Measurements from ENCODE around the gene CDH13.
A peak's percentile ranks its signal among the peaks of the same experiment; 100 is the strongest.

The CDH13 gene

GRCh38 chr16:83587201-83587600, 960.4 kb downstream of the CDH13 start:
- no peaks in the 10 kb centered on the region for H3K9me3 ChIP-seq (ENCODE audit: control insufficient read depth, low read length)
- no peak for DNase-seq (ENCODE audit: low read depth)
- H3K4me3 ChIP-seq (ENCODE audit: low read length), result no peak overlapping the region
- no peaks in the 10 kb centered on the region for H3K4me1 ChIP-seq (ENCODE audit: control insufficient read depth, insufficient read depth, low read length)
- peaks cover 4% of the 10 kb centered on the region for H3K27me3 ChIP-seq (replicated peaks; ENCODE audit: control insufficient read depth, insufficient read depth, low read length)
- H3K9ac ChIP-seq (ENCODE audit: low read length), result no peak overlapping the region
- no peaks in the 10 kb centered on the region for H3K36me3 ChIP-seq (ENCODE audit: control insufficient read depth, insufficient read depth, low read length, severe bottlenecking)

DNA sequence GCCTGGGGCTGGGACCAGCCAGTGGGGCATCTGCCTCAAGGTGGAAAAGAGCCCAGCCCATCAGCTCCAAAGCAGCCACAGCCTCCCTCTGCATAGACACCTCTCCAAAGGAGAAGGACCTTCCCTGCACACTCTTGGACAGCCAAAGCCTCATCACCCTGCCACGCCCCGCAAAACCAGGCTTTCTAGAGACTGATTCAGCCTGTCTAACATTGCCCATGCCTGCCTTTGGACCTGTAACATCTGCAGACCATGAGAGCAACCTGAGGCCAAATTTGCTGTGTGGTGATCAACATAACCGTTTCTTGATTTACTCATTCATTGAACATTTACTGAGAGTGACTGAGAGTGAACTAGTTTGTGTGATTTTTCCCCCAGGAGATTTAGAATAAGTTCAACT, 961.3 kb downstream of the CDH13 start:
- Histone ChIP-seq H3K36me3 (ENCODE audit: control insufficient read depth, insufficient read depth, low read length, severe bottlenecking) (no peaks in the 10 kb centered on the region), H3K27me3 (replicated peaks; ENCODE audit: control insufficient read depth, insufficient read depth, low read length) (peaks cover 4% of the 10 kb centered on the region), H3K9me3 (ENCODE audit: control insufficient read depth, low read length) (no peaks in the 10 kb centered on the region), H3K9ac (ENCODE audit: low read length) (no peak overlapping the region), H3K4me1 (ENCODE audit: control insufficient read depth, insufficient read depth, low read length) (no peaks in the 10 kb centered on the region), H3K4me3 (ENCODE audit: low read length) (no peak overlapping the region)
- no peak for DNase-seq (ENCODE audit: low read depth)

DNA sequence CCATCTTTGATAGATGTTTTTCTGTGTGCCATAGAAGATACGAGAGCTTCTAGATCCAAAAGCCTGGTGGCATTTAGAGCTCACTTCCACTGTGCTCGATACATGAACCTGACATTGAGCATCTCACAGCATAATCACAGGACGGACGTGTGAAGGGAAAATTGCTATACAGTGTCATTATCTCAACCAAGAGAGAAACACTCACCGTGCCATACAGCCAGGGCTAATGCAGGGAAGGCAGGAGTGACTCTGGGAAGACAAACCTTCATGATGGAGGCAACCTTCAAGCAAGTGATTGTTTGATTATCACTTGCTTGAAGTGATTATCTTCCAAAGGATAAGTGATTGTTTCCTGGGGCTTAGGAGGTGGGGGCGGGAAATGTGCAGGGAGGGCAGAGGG, 962.8 kb downstream of the CDH13 start:
- Histone ChIP-seq H3K36me3 (ENCODE audit: control insufficient read depth, insufficient read depth, low read length, severe bottlenecking) (no peaks in the 10 kb centered on the region), H3K9me3 (ENCODE audit: control insufficient read depth, low read length) (no peaks in the 10 kb centered on the region), H3K9ac (ENCODE audit: low read length) (no peak overlapping the region), H3K4me1 (ENCODE audit: control insufficient read depth, insufficient read depth, low read length) (no peaks in the 10 kb centered on the region), H3K4me3 (ENCODE audit: low read length) (no peak overlapping the region), H3K27me3 (replicated peaks; ENCODE audit: control insufficient read depth, insufficient read depth, low read length) (peaks cover 4% of the 10 kb centered on the region)
- no peak for DNase-seq (ENCODE audit: low read depth)

DNA sequence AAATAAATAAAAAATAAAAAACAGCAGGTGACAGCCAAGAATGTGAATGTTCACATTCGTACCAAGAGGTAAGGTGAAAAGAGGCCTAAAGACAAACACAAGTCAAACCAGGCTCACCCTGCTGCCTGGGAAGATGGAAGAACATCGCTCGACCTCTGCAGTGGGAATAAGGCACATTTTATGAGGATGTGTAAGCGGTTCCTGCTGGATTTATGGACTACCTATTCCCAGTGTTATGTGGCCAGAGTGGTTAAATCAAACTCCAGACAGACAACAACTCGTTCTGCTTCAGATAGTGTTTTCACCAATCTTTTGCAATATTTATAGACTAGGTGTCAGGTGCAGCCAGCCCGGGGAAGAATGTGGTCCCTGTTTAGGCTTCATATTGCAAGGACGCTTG, 966.0 kb downstream of the CDH13 start:
- Histone ChIP-seq H3K4me1 (ENCODE audit: control insufficient read depth, insufficient read depth, low read length) (no peaks in the 10 kb centered on the region), H3K9ac (ENCODE audit: low read length) (no peak overlapping the region), H3K36me3 (ENCODE audit: control insufficient read depth, insufficient read depth, low read length, severe bottlenecking) (no peaks in the 10 kb centered on the region), H3K4me3 (ENCODE audit: low read length) (no peak overlapping the region), H3K27me3 (replicated peaks; ENCODE audit: control insufficient read depth, insufficient read depth, low read length) (peaks cover 5% of the 10 kb centered on the region), H3K9me3 (ENCODE audit: control insufficient read depth, low read length) (no peaks in the 10 kb centered on the region)
- DNase-seq (ENCODE audit: low read depth), result no peak

- Histone ChIP-seq H3K36me3 (ENCODE audit: control insufficient read depth, insufficient read depth, low read length, severe bottlenecking) (no peaks in the 10 kb centered on the region), H3K9me3 (ENCODE audit: control insufficient read depth, low read length) (no peaks in the 10 kb centered on the region), H3K27me3 (replicated peaks; ENCODE audit: control insufficient read depth, insufficient read depth, low read length) (peaks cover 5% of the 10 kb centered on the region), H3K9ac (ENCODE audit: low read length) (no peak overlapping the region), H3K4me3 (ENCODE audit: low read length) (no peak overlapping the region), H3K4me1 (ENCODE audit: control insufficient read depth, insufficient read depth, low read length) (no peaks in the 10 kb centered on the region)
- no peak for DNase-seq (ENCODE audit: low read depth)
Measured at GRCh38 chr16:83599789-83600462, 973.2 kb downstream of the CDH13 start.

GRCh38 chr16:83602761-83603722, 976.3 kb downstream of the CDH13 start:
- H3K27me3 ChIP-seq (replicated peaks; ENCODE audit: control insufficient read depth, insufficient read depth, low read length), result no peaks in the 10 kb centered on the region
- H3K9ac ChIP-seq (ENCODE audit: low read length), result no peak overlapping the region
- DNase-seq (ENCODE audit: low read depth), result no peak
- H3K4me3 ChIP-seq (ENCODE audit: low read length), result no peak overlapping the region
- no peaks in the 10 kb centered on the region for H3K36me3 ChIP-seq (ENCODE audit: control insufficient read depth, insufficient read depth, low read length, severe bottlenecking)
- no peaks in the 10 kb centered on the region for H3K4me1 ChIP-seq (ENCODE audit: control insufficient read depth, insufficient read depth, low read length)
- no peaks in the 10 kb centered on the region for H3K9me3 ChIP-seq (ENCODE audit: control insufficient read depth, low read length)

GRCh38 chr16:83603723-83604570, 977.2 kb downstream of the CDH13 start:
- Histone ChIP-seq H3K4me1 (ENCODE audit: control insufficient read depth, insufficient read depth, low read length) (no peaks in the 10 kb centered on the region), H3K9me3 (ENCODE audit: control insufficient read depth, low read length) (no peaks in the 10 kb centered on the region), H3K4me3 (ENCODE audit: low read length) (no peak overlapping the region), H3K27me3 (replicated peaks; ENCODE audit: control insufficient read depth, insufficient read depth, low read length) (no peaks in the 10 kb centered on the region), H3K36me3 (ENCODE audit: control insufficient read depth, insufficient read depth, low read length, severe bottlenecking) (no peaks in the 10 kb centered on the region), H3K9ac (ENCODE audit: low read length) (no peak overlapping the region)
- no peak for DNase-seq (ENCODE audit: low read depth)

DNA sequence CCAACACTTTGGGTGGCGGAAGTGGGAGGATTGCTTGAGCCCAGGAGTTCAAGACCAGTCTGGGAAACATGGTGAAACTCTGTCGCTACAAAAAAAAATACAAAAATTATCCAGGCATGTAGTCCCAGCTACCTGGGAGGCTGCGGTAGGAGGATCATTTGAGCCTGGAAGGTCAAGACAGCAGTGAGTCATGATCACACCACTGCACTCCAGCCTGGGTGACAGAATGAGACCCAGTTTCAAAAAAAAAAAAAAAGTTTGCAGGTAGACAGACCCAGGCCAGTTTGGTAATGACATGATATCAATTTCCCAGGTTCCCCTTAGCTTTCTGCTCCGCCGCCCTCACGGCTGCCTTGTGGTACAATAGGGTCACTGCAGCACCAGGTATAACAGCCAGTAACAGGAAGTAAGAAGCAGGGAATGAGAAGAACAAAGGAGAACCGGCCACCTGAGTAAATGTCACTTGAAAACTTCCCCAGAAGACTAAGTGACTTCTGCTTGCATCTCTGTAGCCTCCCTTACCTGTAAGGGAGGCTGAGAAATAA, 979.8 kb downstream of the CDH13 start:
- Histone ChIP-seq H3K27me3 (replicated peaks; ENCODE audit: control insufficient read depth, insufficient read depth, low read length) (no peaks in the 10 kb centered on the region), H3K4me1 (ENCODE audit: control insufficient read depth, insufficient read depth, low read length) (no peaks in the 10 kb centered on the region), H3K9me3 (ENCODE audit: control insufficient read depth, low read length) (no peaks in the 10 kb centered on the region), H3K36me3 (ENCODE audit: control insufficient read depth, insufficient read depth, low read length, severe bottlenecking) (no peaks in the 10 kb centered on the region), H3K9ac (ENCODE audit: low read length) (no peak overlapping the region), H3K4me3 (ENCODE audit: low read length) (no peak overlapping the region)
- no peak for DNase-seq (ENCODE audit: low read depth)

- H3K36me3 ChIP-seq (ENCODE audit: control insufficient read depth, insufficient read depth, low read length, severe bottlenecking), result no peaks in the 10 kb centered on the region
- no peaks in the 10 kb centered on the region for H3K27me3 ChIP-seq (replicated peaks; ENCODE audit: control insufficient read depth, insufficient read depth, low read length)
- no peak overlapping the region for H3K4me3 ChIP-seq (ENCODE audit: low read length)
- no peak for DNase-seq (ENCODE audit: low read depth)
- H3K4me1 ChIP-seq (ENCODE audit: control insufficient read depth, insufficient read depth, low read length), result no peaks in the 10 kb centered on the region
- no peak overlapping the region for H3K9ac ChIP-seq (ENCODE audit: low read length)
- H3K9me3 ChIP-seq (ENCODE audit: control insufficient read depth, low read length), result peaks cover 8% of the 10 kb centered on the region
Measured at GRCh38 chr16:83609178-83609577, 982.4 kb downstream of the CDH13 start.

DNA sequence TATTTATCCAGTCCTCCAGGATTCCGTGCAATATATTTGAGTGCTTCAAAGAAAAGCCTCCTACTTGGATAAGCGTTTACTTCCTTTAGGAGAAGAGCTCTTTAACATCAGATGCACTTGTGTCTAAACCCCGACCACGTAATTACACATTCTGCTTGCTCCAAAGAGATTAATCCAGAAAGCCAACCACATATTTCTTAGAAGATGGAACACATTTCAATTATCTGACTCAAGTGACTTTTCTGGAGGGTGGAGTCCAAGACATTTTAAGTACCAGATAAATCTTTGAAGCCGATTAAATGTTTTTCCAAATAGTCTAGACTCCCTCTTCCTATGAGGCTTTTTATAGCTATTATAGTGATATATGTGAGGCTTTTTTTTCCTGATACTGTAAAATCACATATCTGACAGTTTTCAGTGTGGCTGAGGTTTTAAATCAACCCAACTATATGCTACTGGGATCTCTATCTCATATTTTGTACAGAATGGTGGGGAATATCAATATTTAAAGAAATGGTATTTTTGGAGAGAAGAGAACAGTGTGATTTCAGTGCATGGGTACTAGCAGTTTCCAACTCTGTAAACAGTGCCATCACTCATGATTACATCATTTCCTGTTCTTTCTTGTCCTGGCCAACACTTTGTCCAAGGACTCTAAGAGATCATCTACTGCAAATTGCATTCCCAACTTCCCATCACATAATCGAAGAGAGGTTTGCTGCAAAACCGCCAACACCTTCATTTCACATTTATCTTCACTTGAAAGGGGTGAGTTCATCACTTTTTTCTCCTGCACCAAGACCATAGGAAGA, 988.6 kb downstream of the CDH13 start:
- H3K9me3 ChIP-seq (ENCODE audit: control insufficient read depth, low read length), result peaks cover 8% of the 10 kb centered on the region
- H3K4me3 ChIP-seq (ENCODE audit: low read length), result no peak overlapping the region
- no peaks in the 10 kb centered on the region for H3K36me3 ChIP-seq (ENCODE audit: control insufficient read depth, insufficient read depth, low read length, severe bottlenecking)
- H3K4me1 ChIP-seq (ENCODE audit: control insufficient read depth, insufficient read depth, low read length), result peaks cover 3% of the 10 kb centered on the region
- H3K27me3 ChIP-seq (replicated peaks; ENCODE audit: control insufficient read depth, insufficient read depth, low read length), result no peaks in the 10 kb centered on the region
- H3K9ac ChIP-seq (ENCODE audit: low read length), result no peak overlapping the region
- DNase-seq (ENCODE audit: low read depth), result peak; percentile 5

Measured in adipocyte (in vitro differentiated cells).